Astrocyte (in vitro differentiated cells and primary cell): ENCODE data around the gene PCSK4.
"Not testable (repeated sequence)": the region's sequence is repeated elsewhere in the genome, so short reads cannot be mapped to it uniquely, and the experiment has no call there.

ENCODE experiments used
- CTCF ChIP-seq: IDR thresholded peaks from 2 replicates; pipeline ENCODE4 v1.5.1; 2011; ENCODE audit warnings: low read depth, mild to moderate bottlenecking, inconsistent platforms, low read length, moderate library complexity; ENCODE audit not compliant: insufficient read depth
- EZH2 ChIP-seq: IDR thresholded peaks from 2 replicates; pipeline ENCODE4 v1.6.1; 2012; ENCODE audit warnings: mild to moderate bottlenecking, low read length, inconsistent platforms; ENCODE audit not compliant: insufficient read depth

GRCh38 chr19:1530856-1531255 is 40.7 kb upstream of the PCSK4 start:
- not testable (repeated sequence) for TF ChIP-seq CTCF, EZH2
